Measurements from ENCODE around the gene FBP1. TPM values are rescaled to one million over a fixed set of nuclear protein-coding genes. Genes with fewer than 3 reads are reported as not detected.

Gene FBP1
- total and polyA plus RNA-seq, 10 of the 15 experiments (the other 5 are each of a cell fraction or from before 2014, with no cell fraction given) = 0.11 to 0.38 (median 0.15) TPM; not detected in 7

GRCh38 chr9:94654165-94654894 is 15.0 kb upstream of the FBP1 start:
- POLR2A ChIA-PET = no interaction called here
- H4K20me1 ChIP-seq (ENCODE audit: control insufficient read depth, insufficient read depth) = no peaks in the 10 kb centered on the region
- no peak overlapping the region for H3K27ac ChIP-seq (ENCODE audit: control insufficient read depth, insufficient read depth)
- H3K9me3 ChIP-seq (replicated peaks; ENCODE audit: control insufficient read depth, insufficient read depth, low read length) = no peaks in the 10 kb centered on the region
- in situ Hi-C loops (cut with MboI) = no loop called here
- no peak overlapping the region for H3K9ac ChIP-seq (ENCODE audit: control insufficient read depth, insufficient read depth, low read length)
- BruUV-seq (replicated peaks) = no TSS peak
- TF ChIP-seq CHD1 (IDR thresholded peaks at IDR 0.05; ENCODE audit: low read depth, low read length) (no peak), FOXK2 (IDR thresholded peaks at IDR 0.05) (no peak), MLLT1 (IDR thresholded peaks at IDR 0.05) (no peak), ZNF217 (IDR thresholded peaks at IDR 0.05) (no peak), GATAD2B (conservative IDR thresholded peaks at IDR 0.05; ENCODE audit: low read depth) (no peak), E2F8 (IDR thresholded peaks at IDR 0.05; ENCODE audit: low read depth, partially characterized antibody) (no peak), HDAC2 (IDR thresholded peaks at IDR 0.05) (no peak), CHD2 (IDR thresholded peaks at IDR 0.05; ENCODE audit: borderline replicate concordance, low read depth, low read length) (no peak), MYC (IDR thresholded peaks at IDR 0.05; ENCODE audit: insufficient read depth, insufficient read length, insufficient replicate concordance, low read length, severe bottlenecking) (no peak), PBX3 (IDR thresholded peaks at IDR 0.05; ENCODE audit: insufficient replicate concordance, low read depth, low read length) (no peak), SUPT20H (IDR thresholded peaks at IDR 0.05; ENCODE audit: borderline replicate concordance, control insufficient read depth, low read depth, low read length) (no peak), ZNF687 (IDR thresholded peaks at IDR 0.05) (no peak), ZNF384 (IDR thresholded peaks at IDR 0.05; ENCODE audit: borderline replicate concordance, low read depth, low read length) (no peak), TCF12 (IDR thresholded peaks at IDR 0.05; ENCODE audit: low read depth, low read length) (no peak)
- no peak overlapping the region for H2AFZ ChIP-seq (ENCODE audit: control insufficient read depth, low read depth, low read length)
- H3K4me3 ChIP-seq = no peak overlapping the region
- intact Hi-C loops (cut with micrococcal nuclease; ENCODE audit: unreplicated experiment) = no loop called here
- peaks cover 17% of the 10 kb centered on the region for H3K4me1 ChIP-seq (ENCODE audit: control insufficient read depth, insufficient read depth, low read length)
- CTCF ChIA-PET = interaction anchor here (0.6 to 1.6 kb wide), 2 partner anchors 15 to 26 kb away, joined by 3 to 4 read pairs; no protein-coding TSS in a partner anchor
- RAD21 ChIA-PET (ENCODE audit: unreplicated experiment) = no interaction called here
- H3K36me3 ChIP-seq (ENCODE audit: control insufficient read depth in 2 of 2, insufficient read depth in 2 of 2, low read length in 1 of 2) = no peaks in the 10 kb centered on the region
- SMC1A ChIA-PET (ENCODE audit: uncharacterized antibody, unreplicated experiment) = no interaction called here
- H3K4me2 ChIP-seq (ENCODE audit: control insufficient read depth, insufficient read depth) = no peak overlapping the region
- no peak for DNase-seq (ENCODE audit: low read depth, low spot score)
- FAIRE-seq = no peak
- no peak for ATAC-seq
- no peaks in the 10 kb centered on the region for H3K79me2 ChIP-seq (ENCODE audit: control insufficient read depth, insufficient read depth, low read length)
- 76% methylated on average over 10 of the region's 10 CpGs for WGBS (ENCODE audit: insufficient coverage, insufficient replicate concordance, low lambda C conversion rate, missing lambda C conversion rate)
- no peaks in the 10 kb centered on the region for H3K27me3 ChIP-seq (replicated peaks in 1 of 2; ENCODE audit: control insufficient read depth in 2 of 2, insufficient read depth in 2 of 2, low read length in 1 of 2)

Data from GM12878 (cell line).